OCI-LY3 (cell line): ENCODE data around the gene TTC8.

Experiments used
- EZH2phosphoT487 ChIP-seq: fragments of 200-600 bp; shearing (Covaris generic); IDR thresholded peaks from 2 replicates; pipeline ENCODE4 v1.6.1; 2018; ENCODE audit warnings: antibody characterized with exemption, mixed run types, low read depth
- TF ChIP-seq, protein P1 (sequence below): fragments of 200-600, 300-600 bp; sonication (generic); IDR thresholded peaks from 2 replicates; pipeline ENCODE4 v1.5.1; 2014; ENCODE audit warnings: antibody characterized with exemption, low read length, low read depth

- TF ChIP-seq EZH2phosphoT487 = no peak
- TF ChIP-seq, protein P1, sequence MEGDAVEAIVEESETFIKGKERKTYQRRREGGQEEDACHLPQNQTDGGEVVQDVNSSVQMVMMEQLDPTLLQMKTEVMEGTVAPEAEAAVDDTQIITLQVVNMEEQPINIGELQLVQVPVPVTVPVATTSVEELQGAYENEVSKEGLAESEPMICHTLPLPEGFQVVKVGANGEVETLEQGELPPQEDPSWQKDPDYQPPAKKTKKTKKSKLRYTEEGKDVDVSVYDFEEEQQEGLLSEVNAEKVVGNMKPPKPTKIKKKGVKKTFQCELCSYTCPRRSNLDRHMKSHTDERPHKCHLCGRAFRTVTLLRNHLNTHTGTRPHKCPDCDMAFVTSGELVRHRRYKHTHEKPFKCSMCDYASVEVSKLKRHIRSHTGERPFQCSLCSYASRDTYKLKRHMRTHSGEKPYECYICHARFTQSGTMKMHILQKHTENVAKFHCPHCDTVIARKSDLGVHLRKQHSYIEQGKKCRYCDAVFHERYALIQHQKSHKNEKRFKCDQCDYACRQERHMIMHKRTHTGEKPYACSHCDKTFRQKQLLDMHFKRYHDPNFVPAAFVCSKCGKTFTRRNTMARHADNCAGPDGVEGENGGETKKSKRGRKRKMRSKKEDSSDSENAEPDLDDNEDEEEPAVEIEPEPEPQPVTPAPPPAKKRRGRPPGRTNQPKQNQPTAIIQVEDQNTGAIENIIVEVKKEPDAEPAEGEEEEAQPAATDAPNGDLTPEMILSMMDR = no peak
Measured at GRCh38 chr14:88851587-88851986, 27.1 kb downstream of the TTC8 start.
